Neutrophil (primary cell): ENCODE measurements around the gene RNF224.

Source experiments
- H3K27ac ChIP-seq: fragments of 200-600 bp; sonication (generic); 2 replicates; pipeline ENCODE4 v1.5.1; 2016; ENCODE audit warnings: mild to moderate bottlenecking, moderate library complexity
- H3K27me3 ChIP-seq: fragments of 200-600 bp; sonication (generic); 2 replicates; pipeline ENCODE4 v1.6.0; 2016; ENCODE audit warnings: mild to moderate bottlenecking
- H3K36me3 ChIP-seq: fragments of 200-600 bp; sonication (generic); 2 replicates; pipeline ENCODE4 v1.5.1; 2017
- H3K4me1 ChIP-seq, 2 experiments: fragments of 200-600 bp in 1 of 2; sonication (generic) in 1 of 2; 1 replicate in 1 of 2; 2 replicates in 1 of 2; pipeline versions ENCODE4 v1.5.1 to v1.6.1; 2013 to 2016; ENCODE audit warnings: low read depth in 1 of 2, low read length in 1 of 2, mild to moderate bottlenecking in 1 of 2, moderate library complexity in 1 of 2; ENCODE audit not compliant: control insufficient read depth in 1 of 2, insufficient read depth in 1 of 2
- H3K4me3 ChIP-seq, 2 experiments: fragments of 200-600 bp in 1 of 2; sonication (generic) in 1 of 2; 1 replicate in 1 of 2; 2 replicates in 1 of 2; pipeline ENCODE4 v1.5.1; 2013 to 2016; ENCODE audit warnings: low read depth in 1 of 2, low read length in 1 of 2, mild to moderate bottlenecking in 1 of 2, moderate library complexity in 1 of 2
- H3K9me3 ChIP-seq: fragments of 200-600 bp; sonication (generic); 2 replicates; pipeline ENCODE4 v1.5.1; 2016
- CTCF ChIP-seq: fragments of 200-600 bp; sonication (generic); IDR thresholded peaks from 2 replicates; pipeline ENCODE4 v1.5.1; 2016; ENCODE audit warnings: antibody characterized with exemption

RNF224 gene

DNA sequence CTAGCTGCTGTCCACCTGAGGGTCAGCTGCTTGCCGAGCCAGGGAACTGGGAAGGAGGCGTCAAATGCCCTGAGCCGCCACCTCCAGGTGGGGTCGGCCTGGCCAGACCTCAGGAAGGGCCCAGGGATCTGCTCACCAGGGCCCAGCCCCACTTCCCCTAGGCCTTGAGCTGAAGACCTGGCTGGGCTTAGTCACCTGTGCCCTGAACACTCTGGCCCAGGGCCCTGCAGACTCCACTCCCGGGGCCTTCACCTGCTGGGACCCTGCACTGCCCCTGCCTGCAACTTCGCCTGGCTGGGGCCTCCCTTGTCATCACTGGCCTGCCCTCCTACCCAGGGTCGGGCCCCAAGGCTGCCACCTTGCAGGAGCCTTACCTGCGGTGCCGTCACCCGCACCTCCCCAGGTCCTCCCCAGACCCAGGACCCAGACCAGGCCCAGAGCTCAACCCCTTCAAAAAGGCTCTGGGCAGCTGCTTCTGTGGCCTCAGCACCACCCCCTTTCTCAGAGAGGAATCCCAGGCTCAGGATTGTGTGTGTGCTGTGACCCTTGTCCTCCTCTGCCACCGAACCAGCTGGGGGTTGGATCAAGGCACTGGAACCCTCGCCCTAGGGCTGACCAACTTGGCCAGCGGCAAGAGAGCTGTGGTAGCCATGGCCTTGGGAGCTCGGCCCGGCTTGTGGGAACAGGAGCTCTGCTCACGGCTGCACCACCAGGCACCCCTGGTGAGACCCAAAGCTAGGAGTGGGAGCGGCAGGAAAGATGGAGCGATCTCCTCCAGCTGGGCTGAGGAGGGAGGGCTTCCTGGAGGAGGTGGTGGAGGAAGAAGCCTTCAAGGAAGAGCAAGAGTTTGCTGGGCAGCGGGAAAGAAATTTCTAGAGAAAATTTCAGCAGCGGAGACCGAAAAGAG is 26.7 kb downstream of the RNF224 start:
- Histone ChIP-seq H3K9me3 (no peaks in the 10 kb centered on the region), H3K4me1 (peaks cover 24 to 27% of the 10 kb centered on the region in 2 experiments), H3K36me3 (peaks cover 15% of the 10 kb centered on the region), H3K4me3 (peak overlapping the region; percentile 93 to 99), H3K27me3 (no peaks in the 10 kb centered on the region), H3K27ac (no peak overlapping the region)
- TF ChIP-seq CTCF = no peak

GRCh38 chr9:137254624-137255447 is 27.5 kb downstream of the RNF224 start, which contains the start of gene NELFB:
Gene NELFB, plus strand, starts transcription at chr9:137255327.
- peaks cover 18% of the 10 kb centered on the region for H3K36me3 ChIP-seq
- no peaks in the 10 kb centered on the region for H3K9me3 ChIP-seq
- TF ChIP-seq CTCF = peak; percentile 52
- H3K4me1 ChIP-seq = peaks cover 24 to 27% of the 10 kb centered on the region in 2 experiments
- peak within 1 kb of the TSS; percentile 93 to 99 for H3K4me3 ChIP-seq
- no peaks in the 10 kb centered on the region for H3K27me3 ChIP-seq
- peak within 1 kb of the TSS; percentile 73 for H3K27ac ChIP-seq

DNA sequence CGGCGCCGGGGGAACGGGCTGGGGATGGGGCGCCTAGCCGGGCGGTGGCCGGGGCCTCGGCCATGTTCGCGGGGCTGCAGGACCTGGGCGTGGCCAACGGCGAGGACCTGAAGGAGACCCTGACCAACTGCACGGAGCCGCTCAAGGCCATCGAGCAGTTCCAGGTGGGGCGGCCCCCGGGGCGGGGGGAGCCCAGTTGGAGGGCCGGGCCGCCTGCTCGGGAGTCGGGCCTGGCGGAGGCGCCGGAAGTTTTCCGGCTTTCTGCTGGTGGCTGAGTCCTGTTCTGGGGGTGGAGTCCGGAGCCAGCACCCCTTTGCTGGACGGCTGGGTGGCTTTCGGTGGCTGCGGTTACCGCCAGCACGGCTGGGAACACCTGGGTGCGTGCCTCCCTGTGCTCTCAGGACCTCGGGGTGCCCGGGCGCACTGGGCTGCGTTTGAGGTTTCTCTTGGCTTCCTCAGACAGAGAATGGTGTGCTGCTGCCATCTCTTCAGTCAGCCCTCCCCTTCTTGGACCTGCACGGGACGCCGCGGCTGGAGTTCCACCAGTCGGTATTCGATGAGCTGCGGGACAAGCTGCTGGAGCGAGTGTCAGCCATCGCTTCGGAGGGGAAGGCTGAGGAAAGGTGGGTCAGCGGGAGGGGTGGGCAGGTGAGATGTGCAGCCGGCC is 28.3 kb downstream of the RNF224 start:
- peaks cover 18% of the 10 kb centered on the region for H3K36me3 ChIP-seq
- peak overlapping the region; percentile 93 to 99 for H3K4me3 ChIP-seq
- H3K27me3 ChIP-seq = no peaks in the 10 kb centered on the region
- H3K27ac ChIP-seq = peak overlapping the region; percentile 73
- TF ChIP-seq CTCF = no peak
- peaks cover 24 to 27% of the 10 kb centered on the region in 2 experiments for H3K4me1 ChIP-seq
- no peaks in the 10 kb centered on the region for H3K9me3 ChIP-seq

DNA sequence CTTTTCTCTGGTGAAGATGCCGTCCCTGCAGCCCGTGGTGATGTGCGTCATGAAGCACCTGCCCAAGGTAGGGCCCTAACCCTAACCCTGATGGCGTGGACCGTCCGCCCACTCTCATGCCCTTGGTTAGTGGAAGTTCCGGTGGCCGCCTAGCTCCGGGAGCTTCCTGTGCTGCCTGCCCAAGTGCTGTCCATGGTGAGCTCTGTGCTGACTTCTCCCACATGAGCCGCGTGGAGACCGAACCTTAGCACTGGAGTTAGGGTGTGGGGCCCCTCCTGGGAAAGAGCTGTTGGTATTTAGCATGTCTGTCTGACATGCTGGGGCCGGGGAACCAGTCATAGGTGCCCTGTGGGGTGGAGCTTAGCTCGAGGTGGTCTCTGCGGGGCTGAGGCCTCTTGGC is 29.1 kb downstream of the RNF224 start:
- no peak overlapping the region for H3K27ac ChIP-seq

More for the DNA sequence above, 29.1 kb downstream of the RNF224 start:
- TF ChIP-seq CTCF = no peak
- H3K4me3 ChIP-seq = peak overlapping the region; percentile 93 to 99
- H3K4me1 ChIP-seq = peaks cover 24 to 27% of the 10 kb centered on the region in 2 experiments
- peaks cover 18% of the 10 kb centered on the region for H3K36me3 ChIP-seq
- H3K27me3 ChIP-seq = no peaks in the 10 kb centered on the region
- H3K9me3 ChIP-seq = no peaks in the 10 kb centered on the region
